Fibroblast of lung (primary cell): ENCODE measurements around the gene ELMO1. TPM values are rescaled to one million over a fixed set of nuclear protein-coding genes. Genes with fewer than 3 reads are reported as not detected.

Experiments
- DNase-seq, 2 donors: peaks; one replicate each; pipeline versions ENCODE4 v3.0.0 to v3.0.0-alpha.2; 2010; ENCODE audit warnings: low read depth in 2 of 2
- H2AFZ ChIP-seq: 2 replicates; pipeline ENCODE4 v1.5.1; 2012; ENCODE audit warnings: low read length, control low read depth, inconsistent platforms
- H3K27ac ChIP-seq: 2 replicates; pipeline ENCODE4 v1.5.1; 2011; ENCODE audit warnings: low read length, control low read depth; ENCODE audit not compliant: insufficient read depth
- H3K27me3 ChIP-seq: 2 replicates; pipeline ENCODE4 v1.5.1; 2011; ENCODE audit warnings: mild to moderate bottlenecking, low read length; ENCODE audit not compliant: control insufficient read depth, insufficient read depth
- H3K36me3 ChIP-seq: 2 replicates; pipeline ENCODE4 v1.5.1; 2011; ENCODE audit warnings: low read length; ENCODE audit not compliant: control insufficient read depth, insufficient read depth
- H3K4me1 ChIP-seq: 2 replicates; pipeline ENCODE4 v1.5.1; 2011; ENCODE audit warnings: low read length; ENCODE audit not compliant: control insufficient read depth, insufficient read depth; ENCODE audit errors: extremely low read depth
- H3K4me2 ChIP-seq: 2 replicates; pipeline ENCODE4 v1.5.1; 2011; ENCODE audit warnings: low read length, control low read depth; ENCODE audit not compliant: insufficient read depth; ENCODE audit errors: extremely low read depth
- H3K4me3 ChIP-seq, 4 experiments: fragments of 200-600 bp in 1 of 4; sonication (generic) in 1 of 4; replicated peaks in 1 of 4; 2 replicates each; pipeline ENCODE4 v1.5.1; 2011 to 2016; ENCODE audit warnings: low read length in 4 of 4, low read depth in 3 of 4, mild to moderate bottlenecking in 3 of 4, control low read depth in 2 of 4, inconsistent platforms in 1 of 4, mixed read lengths in 1 of 4; ENCODE audit not compliant: insufficient read depth in 1 of 4; ENCODE audit errors: control extremely low read depth in 1 of 4
- H3K79me2 ChIP-seq: 2 replicates; pipeline ENCODE4 v1.5.1; 2012; ENCODE audit warnings: mild to moderate bottlenecking, low read length, inconsistent platforms; ENCODE audit not compliant: control insufficient read depth, insufficient read depth
- H3K9ac ChIP-seq: 2 replicates; pipeline ENCODE4 v1.5.1; 2011; ENCODE audit warnings: mild to moderate bottlenecking, low read length, control low read depth; ENCODE audit not compliant: insufficient read depth
- H3K9me3 ChIP-seq: 2 replicates; pipeline ENCODE4 v1.5.1; 2012; ENCODE audit warnings: low read depth, low read length; ENCODE audit not compliant: control insufficient read depth, insufficient read depth
- H4K20me1 ChIP-seq: 2 replicates; pipeline ENCODE4 v1.5.1; 2011; ENCODE audit warnings: low read length; ENCODE audit not compliant: control insufficient read depth, insufficient read depth; ENCODE audit errors: extremely low read depth
- EZH2 ChIP-seq: IDR thresholded peaks from 2 replicates; pipeline ENCODE4 v1.5.1; 2012; ENCODE audit warnings: low read length, control low read depth, mild to moderate bottlenecking; ENCODE audit errors: missing control alignments
- polyA plus RNA-seq, 2 donors: library from polyadenylated mRNA; depleted of rRNA in 1 of 2; stranded (reverse) in 1 of 2; unstranded in 1 of 2; fragments of >200 nt; gene quantifications; 2 replicates each; pipeline ENCODE4 v1.2.1, GENCODE V29; 2011 to 2012; ENCODE audit warnings: missing spikeins in 1 of 2
- total RNA-seq: library from RNA; depleted of rRNA; stranded (reverse); fragments of >200 nt; gene quantifications from 2 replicates; pipeline ENCODE4 v1.2.1, GENCODE V29; 2014
- TF ChIP-seq, protein P1 (sequence below), 2 donors: IDR thresholded peaks in 1 of 2; conservative IDR thresholded peaks in 1 of 2; 1 replicate in 1 of 2; 2 replicates in 1 of 2; pipeline ENCODE4 v1.5.1; 2011 to 2012; ENCODE audit warnings: low read length in 2 of 2, control low read depth in 1 of 2, inconsistent platforms in 1 of 2, low read depth in 1 of 2, mild to moderate bottlenecking in 1 of 2

The ELMO1 gene
- total and polyA plus RNA-seq, 2 donors (not counting 1 experiment from before 2014, with no cell fraction given), result 0.50 TPM; not detected in 1

GRCh38 chr7:37248396-37248861 lies 200.2 kb downstream of the ELMO1 start:
- Histone ChIP-seq H3K27ac (no peak overlapping the region), H3K4me2 (no peak overlapping the region), H4K20me1 (no peaks in the 10 kb centered on the region), H3K9ac (no peak overlapping the region), H3K27me3 (no peaks in the 10 kb centered on the region), H3K36me3 (no peaks in the 10 kb centered on the region), H3K4me3 (no peak overlapping the region), H2AFZ (no peak overlapping the region), H3K79me2 (no peaks in the 10 kb centered on the region), H3K4me1 (no peaks in the 10 kb centered on the region), H3K9me3 (no peaks in the 10 kb centered on the region)
- TF ChIP-seq, protein P1, sequence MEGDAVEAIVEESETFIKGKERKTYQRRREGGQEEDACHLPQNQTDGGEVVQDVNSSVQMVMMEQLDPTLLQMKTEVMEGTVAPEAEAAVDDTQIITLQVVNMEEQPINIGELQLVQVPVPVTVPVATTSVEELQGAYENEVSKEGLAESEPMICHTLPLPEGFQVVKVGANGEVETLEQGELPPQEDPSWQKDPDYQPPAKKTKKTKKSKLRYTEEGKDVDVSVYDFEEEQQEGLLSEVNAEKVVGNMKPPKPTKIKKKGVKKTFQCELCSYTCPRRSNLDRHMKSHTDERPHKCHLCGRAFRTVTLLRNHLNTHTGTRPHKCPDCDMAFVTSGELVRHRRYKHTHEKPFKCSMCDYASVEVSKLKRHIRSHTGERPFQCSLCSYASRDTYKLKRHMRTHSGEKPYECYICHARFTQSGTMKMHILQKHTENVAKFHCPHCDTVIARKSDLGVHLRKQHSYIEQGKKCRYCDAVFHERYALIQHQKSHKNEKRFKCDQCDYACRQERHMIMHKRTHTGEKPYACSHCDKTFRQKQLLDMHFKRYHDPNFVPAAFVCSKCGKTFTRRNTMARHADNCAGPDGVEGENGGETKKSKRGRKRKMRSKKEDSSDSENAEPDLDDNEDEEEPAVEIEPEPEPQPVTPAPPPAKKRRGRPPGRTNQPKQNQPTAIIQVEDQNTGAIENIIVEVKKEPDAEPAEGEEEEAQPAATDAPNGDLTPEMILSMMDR (conservative IDR thresholded peaks at IDR 0.05 in 1 of 2, IDR thresholded peaks at IDR 0.05 in 1 of 2; ENCODE audit: low read depth in 1 of 2, low read length in 2 of 2), result no peak
- no peak for TF ChIP-seq EZH2
- peak in 1 of 2 donors; percentile 15 for DNase-seq

DNA sequence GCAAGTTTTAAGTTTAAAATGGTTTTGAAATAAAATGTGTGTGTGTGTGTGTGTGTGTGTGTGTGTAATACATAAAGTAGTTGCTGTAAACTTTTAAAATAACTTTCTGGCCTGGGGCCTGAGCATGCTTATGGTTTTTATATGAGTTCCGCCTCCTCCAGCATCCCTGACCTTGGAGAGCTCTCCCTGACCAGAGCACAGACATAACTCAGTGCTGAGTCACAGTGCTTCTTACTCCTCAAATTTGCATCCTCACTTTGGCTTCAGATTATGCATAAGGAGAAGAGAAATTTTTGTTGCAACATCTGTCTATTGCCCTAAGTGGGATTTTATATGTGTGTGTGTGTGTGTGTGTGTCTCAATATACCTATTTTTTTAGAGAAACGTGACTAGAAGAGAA lies 200.8 kb downstream of the ELMO1 start:
- Histone ChIP-seq H3K4me2 (no peak overlapping the region), H3K27ac (no peak overlapping the region), H3K36me3 (no peaks in the 10 kb centered on the region), H3K79me2 (no peaks in the 10 kb centered on the region), H3K9me3 (no peaks in the 10 kb centered on the region), H3K27me3 (no peaks in the 10 kb centered on the region), H3K4me3 (no peak overlapping the region), H2AFZ (no peak overlapping the region), H3K4me1 (no peaks in the 10 kb centered on the region), H4K20me1 (no peaks in the 10 kb centered on the region), H3K9ac (no peak overlapping the region)
- DNase-seq, result peak; percentile 32 to 82
- TF ChIP-seq, protein P1 (conservative IDR thresholded peaks at IDR 0.05 in 1 of 2, IDR thresholded peaks at IDR 0.05 in 1 of 2; ENCODE audit: low read depth in 1 of 2, low read length in 2 of 2), result no peak
- TF ChIP-seq EZH2, result no peak

DNA sequence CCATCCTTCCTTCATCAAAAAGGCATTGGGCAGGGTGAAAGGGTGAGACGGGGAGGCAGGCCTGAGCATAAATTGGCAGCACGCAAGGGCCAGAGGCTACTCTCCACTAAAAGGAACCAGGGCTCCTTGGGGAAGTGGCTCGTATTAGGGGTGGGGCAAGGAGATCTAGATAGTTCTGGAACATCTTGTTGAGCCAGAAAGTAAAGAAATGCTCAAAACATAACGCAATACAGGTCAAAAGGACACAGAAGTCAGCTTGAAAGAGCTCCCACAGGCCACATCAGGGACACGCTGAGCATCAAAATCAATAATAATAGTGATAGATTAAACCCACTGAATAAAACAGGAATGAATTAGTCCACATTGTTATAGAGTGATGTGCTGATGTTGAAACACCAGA lies 203.1 kb downstream of the ELMO1 start:
- Histone ChIP-seq H3K36me3 (no peaks in the 10 kb centered on the region), H3K9me3 (no peaks in the 10 kb centered on the region), H3K9ac (no peak overlapping the region), H3K27ac (no peak overlapping the region), H3K4me2 (no peak overlapping the region), H3K4me3 (no peak overlapping the region), H2AFZ (no peak overlapping the region), H3K79me2 (no peaks in the 10 kb centered on the region), H3K27me3 (no peaks in the 10 kb centered on the region), H4K20me1 (no peaks in the 10 kb centered on the region), H3K4me1 (no peaks in the 10 kb centered on the region)
- TF ChIP-seq, protein P1 (conservative IDR thresholded peaks at IDR 0.05 in 1 of 2, IDR thresholded peaks at IDR 0.05 in 1 of 2; ENCODE audit: low read depth in 1 of 2, low read length in 2 of 2), result no peak
- no peak for TF ChIP-seq EZH2
- DNase-seq, result no peak
